OCI-LY7 (cell line): Measurements from ENCODE around the gene AFTPH. TPM values are rescaled to one million over a fixed set of nuclear protein-coding genes. Genes with fewer than 3 reads are reported as not detected.
A peak's percentile ranks its signal among the peaks of the same experiment; 100 is the strongest.

Experiments
- BruUV-seq: library from RNA; stranded (reverse); fragments of 400-500 nt; replicated peaks from 2 replicates; lab custom pipeline; 2021; lab: Mats Ljungman, UMichigan
- CTCF ChIA-PET: fragments of 300-600 bp; sonication (Branson Sonifier 250); formaldehyde crosslinking; loops from one replicate; lab custom pipeline; 2022; ENCODE audit warnings: antibody characterized with exemption; ENCODE audit not compliant: unreplicated experiment; lab: Charles Lee
- POLR2A ChIA-PET: fragments of 300-600 bp; sonication (Branson Sonifier 250); formaldehyde crosslinking; loops from one replicate; lab custom pipeline; 2022; ENCODE audit warnings: antibody characterized with exemption; lab: Charles Lee
- DNase-seq: peaks from one replicate; pipeline ENCODE4 v3.0.0-alpha.2; 2015; ENCODE audit warnings: low spot score
- H2AFZ ChIP-seq: fragments of 200-600 bp; sonication (generic), shearing (Covaris generic); 2 replicates; pipeline ENCODE4 v1.6.1; 2014; ENCODE audit warnings: mild to moderate bottlenecking, antibody characterized with exemption, low read length, moderate library complexity
- H3K27ac ChIP-seq: fragments of 200-600 bp; sonication (generic); 2 replicates; pipeline ENCODE4 v1.5.1; 2014; ENCODE audit warnings: mixed run types, low read depth, mild to moderate bottlenecking, moderate library complexity, low read length, inconsistent platforms; ENCODE audit not compliant: poor library complexity, severe bottlenecking
- H3K36me3 ChIP-seq: fragments of 200-600 bp; sonication (generic); 2 replicates; pipeline ENCODE4 v1.6.1; 2014; ENCODE audit warnings: mild to moderate bottlenecking, antibody characterized with exemption, low read length, moderate library complexity, mixed read lengths; ENCODE audit not compliant: insufficient read depth
- H3K4me1 ChIP-seq: fragments of 200-600 bp; sonication (generic); 2 replicates; pipeline ENCODE4 v1.5.1; 2014; ENCODE audit warnings: mild to moderate bottlenecking, low read length; ENCODE audit not compliant: insufficient read depth, poor library complexity, severe bottlenecking
- H3K4me2 ChIP-seq: fragments of 200-600 bp; sonication (generic); 2 replicates; pipeline ENCODE4 v1.6.1; 2014; ENCODE audit warnings: mild to moderate bottlenecking, low read length
- H3K4me3 ChIP-seq: fragments of 200-600 bp; sonication (generic); 2 replicates; pipeline ENCODE4 v1.5.1; 2014; ENCODE audit warnings: mild to moderate bottlenecking, low read depth, low read length; ENCODE audit not compliant: poor library complexity, severe bottlenecking
- H3K79me2 ChIP-seq: fragments of 200-600 bp; sonication (generic); 2 replicates; pipeline ENCODE4 v1.6.1; 2016; ENCODE audit warnings: low read depth, mild to moderate bottlenecking, low read length, moderate library complexity, mixed read lengths; ENCODE audit not compliant: insufficient read depth
- H3K9me2 ChIP-seq: fragments of 200-600 bp; sonication (generic); 2 replicates; pipeline ENCODE4 v1.6.1; 2016; ENCODE audit warnings: mild to moderate bottlenecking, low read length, mixed read lengths; ENCODE audit not compliant: insufficient read depth
- H3K9me3 ChIP-seq: fragments of 200-600 bp; sonication (generic); 2 replicates; pipeline ENCODE4 v1.6.1; 2014; ENCODE audit warnings: mild to moderate bottlenecking, mixed run types, low read length, mixed read lengths
- H4K20me1 ChIP-seq: fragments of 200-600 bp; sonication (generic); 2 replicates; pipeline ENCODE4 v1.6.1; 2014; ENCODE audit warnings: mild to moderate bottlenecking, antibody characterized with exemption, low read length, moderate library complexity, mixed read lengths; ENCODE audit not compliant: insufficient read depth
- CTCF ChIP-seq: fragments of 200-600 bp; sonication (generic); conservative IDR thresholded peaks from 2 replicates; pipeline ENCODE4 v1.5.1; 2014; ENCODE audit warnings: mild to moderate bottlenecking, antibody characterized with exemption, low read length, moderate library complexity, mixed read lengths
- EZH2phosphoT487 ChIP-seq: fragments of 200-600 bp; sonication (generic); IDR thresholded peaks from 2 replicates; pipeline ENCODE4 v1.6.1; 2018; ENCODE audit warnings: low read depth, borderline replicate concordance, mild to moderate bottlenecking, mixed run types, antibody characterized with exemption, low read length, moderate library complexity, mixed read lengths
- intact Hi-C: fragments of 100-400 bp; cut with micrococcal nuclease; formaldehyde crosslinking; loops from one replicate; pipeline ENCODE4 v1.10.0; 2022; ENCODE audit not compliant: unreplicated experiment
- total RNA-seq, 2 experiments: library from RNA; depleted of rRNA in 1 of 2; stranded (reverse); fragments of >200 nt in 1 of 2; shearing (Covaris generic) in 1 of 2; gene quantifications; 2 replicates each; pipeline ENCODE4 v1.2.3, GENCODE V29; 2014 to 2022

Gene AFTPH
- total RNA-seq, 2 experiments from 2014 or later, result 30.0 to 40.6 TPM

- Histone ChIP-seq H3K9me3 (no peaks in the 10 kb centered on the region), H3K4me3 (no peak overlapping the region), H3K27ac (no peak overlapping the region), H2AFZ (no peak overlapping the region), H3K4me2 (no peak overlapping the region), H3K36me3 (peaks cover 7% of the 10 kb centered on the region; the same call in 1 of the 2 replicates), H3K4me1 (peaks cover 4% of the 10 kb centered on the region), H3K79me2 (no peaks in the 10 kb centered on the region), H3K9me2 (no peaks in the 10 kb centered on the region), H4K20me1 (no peaks in the 10 kb centered on the region)
- intact Hi-C loops, result no loop called here
- TF ChIP-seq CTCF (no peak), EZH2phosphoT487 (no peak)
- DNase-seq, result no peak
- BruUV-seq, result no TSS peak
- POLR2A ChIA-PET, result interaction anchor here (0.6 to 1.0 kb wide), 4 partner anchors 9 to 629 kb away, joined by 3 to 4 read pairs (median 3); partner anchors contain the start of gene ACTR2
- CTCF ChIA-PET, result no interaction called here
Observed at GRCh38 chr2:64598226-64598625, 74.1 kb downstream of the AFTPH start.

- Histone ChIP-seq H3K79me2 (no peaks in the 10 kb centered on the region), H3K9me3 (0 out of 2 replicates have a peak, but pooled peaks cover 5% of the 10 kb centered on the region), H3K4me1 (peaks cover 4% of the 10 kb centered on the region), H4K20me1 (no peaks in the 10 kb centered on the region), H3K9me2 (no peaks in the 10 kb centered on the region), H3K36me3 (no peaks in the 10 kb centered on the region), H3K4me3 (no peak overlapping the region), H3K4me2 (no peak overlapping the region), H3K27ac (no peak overlapping the region), H2AFZ (peak overlapping the region; percentile 57; the same call in 1 of the 2 replicates)
- ChIA-PET CTCF (no interaction called here), POLR2A (no interaction called here)
- intact Hi-C loops, result no loop called here
- peak; percentile 7 for DNase-seq
- TF ChIP-seq EZH2phosphoT487 (no peak), CTCF (no peak)
- BruUV-seq, result no TSS peak
Observed at GRCh38 chr2:64599469-64599868, 75.3 kb downstream of the AFTPH start.

- BruUV-seq, result no TSS peak
- Histone ChIP-seq H2AFZ (no peak overlapping the region), H3K9me3 (0 out of 2 replicates have a peak, but pooled peaks cover 5% of the 10 kb centered on the region), H3K79me2 (no peaks in the 10 kb centered on the region), H3K36me3 (no peaks in the 10 kb centered on the region), H4K20me1 (no peaks in the 10 kb centered on the region), H3K27ac (no peak overlapping the region), H3K4me1 (peaks cover 4% of the 10 kb centered on the region), H3K9me2 (no peaks in the 10 kb centered on the region), H3K4me3 (no peak overlapping the region), H3K4me2 (no peak overlapping the region)
- TF ChIP-seq CTCF, result no peak
- no peak for TF ChIP-seq EZH2phosphoT487
- CTCF ChIA-PET, result no interaction called here
- intact Hi-C loops, result no loop called here
- POLR2A ChIA-PET, result interaction anchor here (0.6 to 1.1 kb wide), 3 partner anchors 13 to 30 kb away, joined by 3 to 4 read pairs (median 3); no protein-coding TSS in a partner anchor
- no peak for DNase-seq
Observed at GRCh38 chr2:64601034-64601754, 77.1 kb downstream of the AFTPH start.
